ENCODE measurements around the gene RDH13.

RDH13 gene

DNA sequence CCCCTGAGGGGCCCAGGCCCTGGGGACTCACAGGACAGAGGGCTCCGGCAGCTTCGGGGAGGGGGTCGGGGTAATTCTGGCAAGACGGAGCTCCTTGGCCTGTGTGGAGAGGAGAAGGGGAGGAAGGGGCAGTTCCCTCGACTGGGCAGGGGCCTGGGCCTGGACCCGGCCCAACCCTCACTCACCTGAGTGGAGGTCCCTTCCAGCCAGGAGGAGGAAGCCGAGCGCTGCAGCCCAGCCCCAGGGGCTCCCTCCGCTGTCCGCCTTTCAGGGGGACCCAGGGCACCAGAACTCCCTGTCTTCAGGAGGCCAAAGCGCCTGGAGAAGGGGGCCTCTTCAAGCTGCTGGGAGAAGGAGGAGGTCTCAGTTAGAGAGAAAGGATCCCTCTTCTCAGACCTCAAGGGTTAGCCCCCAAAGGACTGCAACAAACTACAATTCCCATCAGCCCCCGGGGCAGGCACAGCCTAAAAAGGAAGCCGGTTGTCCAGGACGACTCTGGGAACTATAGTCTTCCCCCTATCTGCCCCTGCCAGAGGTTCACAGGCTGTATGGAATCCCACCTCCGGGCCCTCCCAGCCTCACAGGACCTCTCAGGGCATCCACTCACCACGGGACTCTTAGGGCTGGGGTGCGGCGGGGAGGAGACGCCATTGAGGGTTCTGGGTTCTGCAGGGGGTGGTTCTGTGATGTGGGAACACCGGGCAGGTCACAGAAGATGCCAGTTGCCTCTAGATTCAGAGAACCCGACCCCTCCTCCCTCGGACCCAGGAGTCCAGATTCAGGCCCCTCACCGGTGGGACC lies 32.5 kb upstream of the RDH13 start:
- TF ChIP-seq, protein P1, sequence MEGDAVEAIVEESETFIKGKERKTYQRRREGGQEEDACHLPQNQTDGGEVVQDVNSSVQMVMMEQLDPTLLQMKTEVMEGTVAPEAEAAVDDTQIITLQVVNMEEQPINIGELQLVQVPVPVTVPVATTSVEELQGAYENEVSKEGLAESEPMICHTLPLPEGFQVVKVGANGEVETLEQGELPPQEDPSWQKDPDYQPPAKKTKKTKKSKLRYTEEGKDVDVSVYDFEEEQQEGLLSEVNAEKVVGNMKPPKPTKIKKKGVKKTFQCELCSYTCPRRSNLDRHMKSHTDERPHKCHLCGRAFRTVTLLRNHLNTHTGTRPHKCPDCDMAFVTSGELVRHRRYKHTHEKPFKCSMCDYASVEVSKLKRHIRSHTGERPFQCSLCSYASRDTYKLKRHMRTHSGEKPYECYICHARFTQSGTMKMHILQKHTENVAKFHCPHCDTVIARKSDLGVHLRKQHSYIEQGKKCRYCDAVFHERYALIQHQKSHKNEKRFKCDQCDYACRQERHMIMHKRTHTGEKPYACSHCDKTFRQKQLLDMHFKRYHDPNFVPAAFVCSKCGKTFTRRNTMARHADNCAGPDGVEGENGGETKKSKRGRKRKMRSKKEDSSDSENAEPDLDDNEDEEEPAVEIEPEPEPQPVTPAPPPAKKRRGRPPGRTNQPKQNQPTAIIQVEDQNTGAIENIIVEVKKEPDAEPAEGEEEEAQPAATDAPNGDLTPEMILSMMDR (IDR thresholded peaks at IDR 0.05), result no peak
- H3K4me3 ChIP-seq, result no peak overlapping the region
- H3K27ac ChIP-seq, result no peak overlapping the region
- DNase-seq (ENCODE audit: low spot score), result no peak

DNA sequence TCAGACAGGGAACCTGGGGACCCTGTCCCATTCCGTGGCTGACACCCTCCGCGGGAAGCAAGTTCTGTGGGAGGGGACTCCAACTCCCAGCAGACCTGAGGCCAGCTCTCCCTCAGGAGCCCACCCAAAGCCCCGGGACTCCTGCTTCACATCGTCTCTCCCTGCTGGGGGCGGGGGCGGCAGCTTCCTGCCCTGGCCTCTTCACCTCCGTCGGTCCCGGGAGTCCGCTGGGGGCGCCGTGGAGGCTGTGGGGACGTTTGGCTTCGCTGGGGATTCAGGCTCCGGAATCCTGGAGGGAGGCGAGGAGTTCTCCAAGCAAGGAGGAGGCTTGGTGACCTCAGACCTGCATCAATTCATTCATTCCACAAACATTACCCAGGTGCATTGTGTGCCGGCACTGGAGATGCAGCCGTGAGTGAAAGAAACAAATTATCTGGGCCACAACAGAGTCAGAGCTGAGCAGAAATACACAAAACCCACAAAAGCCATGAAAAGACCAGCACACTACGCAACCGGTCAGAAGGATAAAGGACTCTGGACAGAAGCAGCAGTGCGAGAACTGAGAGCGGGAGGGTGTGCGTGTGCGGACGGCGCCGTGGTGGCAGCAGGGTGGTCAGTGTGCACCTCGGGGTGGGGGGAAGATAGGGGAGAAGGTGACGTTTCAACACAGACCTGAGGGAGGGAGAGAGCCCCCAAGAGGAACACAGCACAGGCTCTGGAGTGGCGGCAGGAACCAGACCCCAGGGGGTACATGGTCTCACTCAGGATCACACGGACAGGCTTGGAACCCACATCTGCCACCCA lies 31.7 kb upstream of the RDH13 start:
- TF ChIP-seq, protein P1 (IDR thresholded peaks at IDR 0.05), result no peak
- Histone ChIP-seq H3K27ac (no peak overlapping the region), H3K4me3 (no peak overlapping the region)
- DNase-seq (ENCODE audit: low spot score), result no peak

DNA sequence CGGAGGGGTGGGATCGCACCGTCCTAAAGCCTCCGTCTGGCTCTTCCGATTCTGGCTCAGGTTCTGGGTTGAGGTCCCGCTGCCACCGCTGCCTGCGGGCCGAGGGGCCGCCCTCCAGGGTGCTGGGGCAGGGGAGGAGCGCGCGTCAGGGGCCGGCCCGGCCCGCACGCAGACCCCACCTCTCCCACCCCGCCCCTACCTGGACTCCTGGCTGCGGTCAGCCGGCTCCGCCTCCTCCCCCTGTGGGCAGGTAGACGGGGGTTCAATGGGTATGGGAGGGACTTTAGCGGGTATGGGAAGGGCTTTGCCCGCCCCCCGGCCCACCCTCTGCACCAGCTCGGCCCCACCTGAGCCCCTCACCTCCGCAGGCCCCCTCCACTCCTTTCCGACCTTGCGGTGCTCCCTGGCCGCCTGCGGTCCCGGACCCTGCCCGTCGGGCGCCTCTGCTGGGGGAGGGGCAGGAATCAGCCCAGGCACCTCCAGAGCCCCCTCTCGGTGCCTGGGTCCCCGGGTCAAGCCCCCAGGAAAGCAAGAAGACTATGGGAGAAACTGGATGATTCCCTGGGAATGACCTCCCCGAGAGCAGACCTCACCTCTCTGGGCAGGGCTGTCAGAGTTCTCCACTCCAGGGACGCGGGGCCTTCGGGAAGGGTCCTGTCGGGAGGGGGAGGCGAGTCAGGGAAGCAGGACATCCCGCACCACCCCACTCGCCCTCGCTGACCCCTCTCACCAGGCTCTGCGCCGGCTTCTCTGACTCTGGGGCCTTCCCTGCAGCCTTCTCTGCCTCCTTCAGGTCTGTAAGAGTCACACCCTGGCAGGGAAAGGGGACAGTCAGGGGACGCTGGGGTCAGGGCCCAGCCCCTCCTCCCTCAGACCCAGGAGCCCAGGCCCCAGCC lies 29.7 kb upstream of the RDH13 start:
- Histone ChIP-seq H3K4me3 (no peak overlapping the region), H3K27ac (no peak overlapping the region)
- TF ChIP-seq, protein P1 (IDR thresholded peaks at IDR 0.05), result no peak
- DNase-seq (ENCODE audit: low spot score), result no peak

DNA sequence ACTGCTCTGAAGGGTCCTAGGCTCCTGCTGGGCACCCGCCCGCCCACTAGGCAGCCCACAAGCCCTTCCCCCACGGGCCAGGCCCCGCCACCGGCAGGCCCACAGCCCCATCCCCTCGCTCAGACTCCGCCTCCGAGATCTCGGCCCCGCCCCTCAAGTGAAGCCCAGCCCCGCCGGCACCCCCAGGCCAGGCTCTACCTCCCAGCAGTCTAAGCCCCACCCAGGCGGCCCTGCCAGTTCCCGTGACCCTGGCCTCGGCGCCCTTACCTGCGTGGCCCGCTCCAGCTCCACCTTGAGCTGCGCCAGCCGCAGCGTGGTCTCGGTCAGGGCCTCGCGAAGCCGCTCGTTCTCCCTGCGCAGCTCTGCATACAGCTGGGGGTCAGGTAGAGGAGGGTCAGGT lies 29.0 kb upstream of the RDH13 start:
- Histone ChIP-seq H3K4me3 (no peak overlapping the region), H3K27ac (no peak overlapping the region)
- TF ChIP-seq, protein P1 (IDR thresholded peaks at IDR 0.05), result no peak
- no peak for DNase-seq (ENCODE audit: low spot score)

DNA sequence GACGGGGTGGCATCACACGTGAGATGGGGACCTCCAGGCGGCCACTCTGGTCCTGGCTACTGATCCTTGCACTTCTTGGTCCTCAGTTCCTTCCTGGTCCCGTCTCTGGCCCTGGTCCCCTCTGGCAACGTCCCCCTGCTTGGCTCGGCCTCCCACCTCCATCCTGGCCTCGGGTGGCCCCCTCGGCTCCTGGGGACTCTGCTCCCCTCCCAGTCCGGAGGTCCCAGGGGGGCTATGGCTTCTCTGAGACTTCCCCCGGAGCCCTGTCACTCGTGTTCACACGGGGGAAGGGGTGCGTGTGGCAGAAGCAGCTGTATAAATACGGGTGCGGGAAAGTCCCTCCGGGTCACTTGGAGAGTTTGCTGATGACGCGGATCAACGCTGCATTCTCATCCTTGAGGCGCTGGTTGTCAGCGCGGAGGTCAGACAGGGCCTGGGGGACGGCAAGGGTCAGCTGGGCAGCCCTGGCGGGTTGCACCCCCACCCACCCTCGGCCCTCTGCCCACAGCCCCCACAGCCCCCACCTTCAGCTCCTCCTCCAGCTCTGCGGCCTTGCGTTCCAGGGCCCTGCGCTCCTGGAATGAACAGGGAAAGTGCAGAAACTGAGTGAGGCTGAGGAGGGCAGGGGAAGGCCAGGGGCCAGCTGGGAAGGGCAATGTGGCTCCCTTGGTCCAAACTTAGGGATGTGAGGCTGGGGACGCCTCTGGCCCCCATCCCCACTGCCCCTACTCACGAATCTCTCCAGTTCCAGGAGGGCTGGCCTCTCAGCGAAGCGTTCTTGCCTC lies 28.4 kb upstream of the RDH13 start:
- Histone ChIP-seq H3K27ac (no peak overlapping the region), H3K4me3 (no peak overlapping the region)
- no peak for DNase-seq (ENCODE audit: low spot score)
- TF ChIP-seq, protein P1 (IDR thresholded peaks at IDR 0.05), result no peak

DNA sequence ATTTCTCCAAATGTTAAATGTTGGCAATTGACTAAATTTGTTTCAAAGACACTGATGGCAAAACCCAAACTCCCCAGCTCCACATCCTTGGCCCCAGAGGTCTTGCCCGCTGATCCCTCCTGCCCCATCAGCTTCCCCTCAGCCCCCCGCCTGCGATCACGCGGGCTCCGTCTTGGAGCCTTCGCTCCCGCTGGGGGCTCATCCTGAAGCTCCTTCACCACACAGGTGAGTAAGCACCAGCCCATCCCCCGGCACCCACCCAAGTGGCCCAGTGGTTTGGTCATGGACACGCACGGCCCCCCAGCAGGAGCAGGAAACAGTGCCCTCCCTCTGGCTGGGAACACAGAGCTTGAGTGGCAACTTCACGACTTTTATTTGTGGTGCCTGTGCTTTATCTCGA lies 27.6 kb upstream of the RDH13 start:
- no peak overlapping the region for H3K27ac ChIP-seq
- H3K4me3 ChIP-seq, result no peak overlapping the region
- TF ChIP-seq, protein P1 (IDR thresholded peaks at IDR 0.05), result no peak
- DNase-seq (ENCODE audit: low spot score), result no peak

Measured in coronary artery (tissue), 2 donors.